Keratinocyte (primary cell): Measurements from ENCODE around the gene CRACR2B.

Experiments
- CTCF ChIP-seq, 3 experiments: IDR thresholded peaks in 1 of 3; conservative IDR thresholded peaks in 1 of 3; optimal IDR thresholded peaks in 1 of 3; 2 replicates in 2 of 3; 3 replicates in 1 of 3; pipeline versions ENCODE3 to v1.5.1; 2011; ENCODE audit warnings: low read length in 3 of 3, mild to moderate bottlenecking in 3 of 3, moderate library complexity in 2 of 3, control low read depth in 1 of 3, inconsistent platforms in 1 of 3; ENCODE audit not compliant: insufficient read depth in 2 of 3; ENCODE audit errors: extremely low read depth in 1 of 3
- EZH2 ChIP-seq: IDR thresholded peaks from one replicate; pipeline ENCODE4 v1.6.1; 2012; ENCODE audit warnings: inconsistent platforms, mild to moderate bottlenecking, low read length, moderate library complexity

GRCh38 chr11:809287-810039 is 18.3 kb upstream of the CRACR2B start, which contains the start of gene RPLP2:
- TF ChIP-seq CTCF (optimal IDR thresholded peaks at IDR 0.05 in 1 of 3, IDR thresholded peaks at IDR 0.05 in 1 of 3, conservative IDR thresholded peaks at IDR 0.05 in 1 of 3; ENCODE audit: extremely low read depth in 1 of 3, insufficient read depth in 2 of 3, low read length in 3 of 3) (no peak), EZH2 (no peak)
